ENCODE data around the gene SAT1.
"Not testable (repeated sequence)": the region's sequence is repeated elsewhere in the genome, so short reads cannot be mapped to it uniquely, and the experiment has no call there.

SAT1 gene
- 489 to 527 reads per million in 2 donors for total RNA-seq

DNA sequence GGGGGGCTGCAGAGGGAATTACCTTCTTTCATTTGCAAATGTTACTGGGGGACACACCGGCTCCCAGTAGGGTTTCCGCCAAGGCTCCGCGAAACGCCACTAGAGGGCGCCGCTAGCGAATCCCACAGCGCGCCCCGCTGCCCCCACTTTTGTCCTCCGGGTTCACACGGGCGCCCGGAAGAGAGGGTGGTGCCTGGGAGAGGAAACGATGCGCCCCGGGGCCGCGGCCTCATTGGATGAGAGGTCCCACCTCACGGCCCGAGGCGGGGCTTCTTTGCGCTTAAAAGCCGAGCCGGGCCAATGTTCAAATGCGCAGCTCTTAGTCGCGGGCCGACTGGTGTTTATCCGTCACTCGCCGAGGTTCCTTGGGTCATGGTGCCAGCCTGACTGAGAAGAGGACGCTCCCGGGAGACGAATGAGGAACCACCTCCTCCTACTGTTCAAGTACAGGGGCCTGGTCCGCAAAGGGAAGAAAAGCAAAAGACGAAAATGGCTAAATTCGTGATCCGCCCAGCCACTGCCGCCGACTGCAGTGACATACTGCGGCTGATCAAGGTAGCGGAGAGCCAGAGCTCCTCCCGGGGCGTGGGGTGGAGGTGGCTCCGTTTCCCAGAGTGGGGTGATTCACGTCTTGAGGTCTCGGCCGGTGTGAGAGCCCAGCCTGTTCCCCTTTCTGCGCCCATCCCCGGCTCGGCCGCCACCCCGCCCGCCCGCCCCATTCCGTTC lies at the start of gene SAT1:
SAT1 (plus strand) TSS at position 311 of the 726 bp plus-strand sequence; CDS start at position 490, 179 bp downstream.
- peak; percentile 83 to 96 (median 91) for DNase-seq

- no peak for DNase-seq
Measured at GRCh38 chrX:23736030-23736429, 46.9 kb upstream of the SAT1 start.

DNA sequence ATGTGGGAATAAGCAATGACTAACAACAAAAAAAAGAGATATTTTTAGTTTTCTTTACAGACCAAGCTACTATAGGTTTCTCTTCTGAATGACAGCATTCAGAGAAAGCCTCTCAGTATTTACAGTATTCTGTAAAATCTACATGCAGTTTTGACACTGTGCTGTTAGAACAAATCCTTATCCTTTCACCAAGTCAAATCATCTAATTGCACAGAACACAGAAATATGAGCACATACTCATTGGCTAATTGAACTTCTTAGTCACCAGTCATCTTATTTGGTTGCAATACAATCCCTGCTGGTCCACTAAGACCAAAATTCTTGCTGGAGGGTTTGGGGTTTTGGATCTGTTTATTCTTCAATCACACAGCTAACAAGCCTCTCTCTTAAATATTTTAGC lies 45.6 kb upstream of the SAT1 start:
- no peak for DNase-seq

GRCh38 chrX:23742174-23742696 lies 40.7 kb upstream of the SAT1 start:
- DNase-seq, result peak in 1 of 5 experiments; percentile 44

- peak; percentile 40 to 87 (median 59) for DNase-seq
Measured at GRCh38 chrX:23742697-23743622, 40.0 kb upstream of the SAT1 start, which contains the start of gene ACOT9. ACOT9 (minus strand) TSS chrX:23743276; CDS start chrX:23743144, 132 bp downstream.

DNA sequence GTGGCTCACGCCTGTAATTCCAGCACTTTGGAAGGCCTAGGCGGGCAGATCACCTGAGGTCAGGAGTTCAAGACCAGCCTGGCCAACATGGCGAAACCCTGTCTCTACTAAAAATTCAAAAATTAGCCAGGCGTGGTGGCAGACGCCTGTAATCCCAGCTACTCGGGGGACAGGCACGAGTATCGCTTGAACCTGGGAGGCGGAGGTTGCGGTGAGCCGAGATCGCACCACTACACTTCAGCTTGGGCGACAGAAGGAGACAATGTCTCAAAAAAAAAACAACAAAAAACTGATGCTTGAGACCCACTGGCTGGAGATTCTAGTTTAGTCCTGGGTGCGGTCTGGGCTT lies 39.4 kb upstream of the SAT1 start:
- not testable (repeated sequence) for DNase-seq

- peak in 2 of 5 experiments; percentile 19 to 75 for DNase-seq
Measured at GRCh38 chrX:23745786-23746185, 37.2 kb upstream of the SAT1 start.

GRCh38 chrX:23749129-23749528 lies 33.8 kb upstream of the SAT1 start:
- no peak for DNase-seq

GRCh38 chrX:23749576-23749975 lies 33.4 kb upstream of the SAT1 start:
- no peak for DNase-seq

DNA sequence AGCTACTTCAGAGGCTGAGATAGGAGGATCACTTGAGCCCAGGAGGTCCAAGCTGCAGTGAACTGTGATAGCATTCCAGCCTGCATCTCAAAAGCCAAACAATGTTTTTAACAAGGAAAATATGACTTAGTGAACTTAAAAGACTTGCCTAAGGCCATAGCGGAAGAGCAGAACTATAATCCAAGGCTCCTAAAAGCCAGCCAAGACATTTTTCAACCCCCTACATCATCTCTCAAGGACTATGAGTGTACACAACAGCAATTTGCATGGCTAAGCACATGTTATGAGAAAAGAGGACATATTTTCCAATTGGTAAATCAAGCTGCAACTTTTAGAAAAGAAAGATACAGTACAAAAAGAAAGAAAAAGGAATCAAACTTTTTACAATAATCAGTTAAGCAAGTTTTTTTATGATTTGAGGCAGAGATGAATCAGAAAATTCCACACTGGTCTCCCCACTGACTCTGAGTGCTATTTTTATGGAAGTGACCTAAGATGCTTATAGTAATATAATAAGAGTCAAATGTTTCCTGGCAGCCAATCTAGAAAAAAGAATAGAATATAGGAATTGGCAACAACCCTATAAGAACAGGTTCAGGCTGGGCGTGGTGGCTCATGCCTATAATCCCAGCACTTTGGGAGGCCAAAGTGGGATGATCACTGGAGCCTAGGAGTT lies 30.1 kb upstream of the SAT1 start:
- no peak for DNase-seq

DNA sequence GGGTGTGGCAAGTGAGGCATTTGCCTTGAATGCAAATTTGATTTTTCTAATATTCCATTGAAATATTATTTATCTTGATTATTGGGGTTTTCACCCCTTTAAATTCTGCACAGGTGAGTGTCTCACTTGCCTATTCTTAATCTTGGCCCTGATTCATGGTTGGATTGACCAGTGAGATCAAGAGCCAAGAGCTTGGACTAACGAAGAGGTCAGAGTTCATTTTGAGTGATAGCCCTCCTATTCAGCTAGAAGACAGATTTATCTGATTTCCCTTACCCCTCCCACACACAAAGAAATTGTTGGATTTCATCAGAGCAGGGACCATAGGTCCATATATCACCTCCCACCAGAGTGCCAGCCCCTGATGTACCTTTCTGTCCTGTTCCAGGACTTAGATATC lies 28.3 kb upstream of the SAT1 start:
- no peak for DNase-seq

DNA sequence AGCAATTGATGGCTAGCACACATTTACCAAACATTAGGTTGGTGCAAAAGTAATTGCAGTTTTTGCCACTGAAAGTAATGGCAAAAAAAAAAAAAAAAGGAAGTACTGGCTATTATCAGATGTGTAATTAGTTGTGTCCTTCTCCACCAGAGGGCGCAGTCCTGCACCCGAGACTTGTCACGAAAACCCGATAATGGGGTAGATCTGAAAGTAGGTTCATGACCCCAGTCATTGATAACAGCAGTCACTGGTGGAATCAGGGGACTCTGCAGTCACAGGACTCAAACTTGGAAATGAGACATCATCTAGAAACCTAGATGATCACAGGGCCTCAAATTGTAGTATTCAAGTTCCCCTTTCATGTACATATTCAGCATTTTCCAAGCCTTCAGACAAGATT lies 26.8 kb upstream of the SAT1 start:
- peak in 4 of 5 experiments; percentile 10 to 78 (median 42) for DNase-seq

- no peak for DNase-seq
Measured at GRCh38 chrX:23759821-23760220, 23.2 kb upstream of the SAT1 start.

GRCh38 chrX:23764188-23764984 lies 18.6 kb upstream of the SAT1 start:
- DNase-seq, result no peak

DNA sequence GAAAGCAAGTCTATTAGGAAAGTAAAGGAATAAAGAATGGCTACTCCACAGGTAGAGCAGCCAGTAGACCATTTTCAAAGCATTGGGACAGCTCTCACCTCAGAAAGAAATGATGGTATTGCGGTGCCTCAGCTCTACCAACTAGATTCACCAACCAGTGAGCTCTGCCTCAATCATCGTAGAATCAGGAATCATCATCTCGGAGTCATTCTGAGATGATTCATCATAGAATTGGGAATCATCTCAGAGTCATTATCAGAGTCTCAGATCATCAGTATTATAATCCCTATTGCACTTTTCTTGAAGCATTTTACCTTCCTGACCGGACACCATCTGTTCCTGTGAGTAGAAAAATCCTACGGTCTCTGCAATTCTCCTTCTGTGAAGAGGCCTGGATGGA lies 17.5 kb upstream of the SAT1 start:
- no peak for DNase-seq

DNA sequence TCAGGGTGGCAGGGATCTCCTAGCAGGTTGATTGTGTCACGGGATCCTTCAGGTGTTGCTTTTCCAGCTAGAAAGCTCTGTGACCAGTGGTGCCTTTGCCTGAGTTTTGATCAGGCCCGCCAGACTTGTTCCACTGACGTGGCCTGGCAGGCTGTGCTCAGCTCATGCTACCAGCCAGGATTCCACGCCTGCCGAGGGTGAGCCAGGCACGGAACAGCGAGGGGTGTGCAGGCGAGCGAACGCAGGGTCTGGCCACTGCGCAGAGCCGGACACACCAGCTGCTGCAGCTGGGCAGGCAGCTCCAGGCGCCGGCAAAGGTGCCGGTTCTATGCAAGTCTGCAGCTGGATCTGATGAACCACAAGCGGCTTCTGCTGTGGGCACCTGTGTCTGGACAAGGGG lies 17.1 kb upstream of the SAT1 start:
- DNase-seq, result no peak

- peak in 1 of 5 experiments; percentile 38 for DNase-seq
Measured at GRCh38 chrX:23766650-23767551, 16.1 kb upstream of the SAT1 start.

DNA sequence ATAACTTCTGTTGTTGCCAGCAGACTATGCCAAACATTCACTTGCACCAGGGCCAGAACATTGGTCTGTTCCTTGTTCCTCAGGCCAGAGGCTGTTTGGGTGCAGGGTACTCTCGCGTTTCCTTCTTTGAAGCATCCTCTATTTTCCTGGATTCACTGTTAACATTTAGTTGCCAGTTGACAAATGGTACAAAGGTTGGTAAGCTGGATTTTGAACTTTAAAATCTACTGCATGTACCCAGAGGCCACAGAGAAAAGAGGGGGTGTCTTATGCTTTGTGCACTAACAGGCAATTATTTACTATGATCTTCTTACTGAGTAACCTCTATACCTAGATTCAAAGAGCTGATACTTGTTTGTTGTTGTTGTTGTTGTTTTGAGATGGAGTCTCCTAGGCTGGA lies 12.8 kb upstream of the SAT1 start:
- DNase-seq, result no peak

DNA sequence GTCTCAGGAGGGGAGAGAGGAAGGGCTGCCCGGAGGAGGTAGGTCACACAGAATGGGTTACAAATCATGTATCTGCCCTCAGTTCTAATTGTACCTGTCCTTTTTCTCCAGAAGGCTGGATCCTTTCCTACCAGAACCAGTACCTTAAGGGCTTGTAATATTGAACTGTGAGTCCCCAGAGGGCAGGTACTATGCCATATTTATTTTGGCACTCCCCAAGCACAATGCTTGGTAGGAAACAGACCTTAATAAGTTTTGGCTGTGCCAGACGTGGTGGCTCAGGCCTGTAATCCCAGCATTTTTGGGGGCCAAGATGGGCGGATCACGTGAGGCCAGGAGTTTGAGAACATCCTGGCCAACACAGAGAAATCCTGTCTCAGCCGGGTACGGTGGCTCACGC lies 11.9 kb upstream of the SAT1 start:
- DNase-seq, result not testable (repeated sequence)

- peak in 3 of 5 experiments; percentile 24 to 84 (median 54) for DNase-seq
Measured at GRCh38 chrX:23773601-23774175, 9.3 kb upstream of the SAT1 start.

Measured in T-helper 2 cell (primary cell).